Neural cell (in vitro differentiated cells): ENCODE results near the gene CIBAR2.

Source experiments
- CTCF ChIP-seq: fragments of 450-650 bp; IDR thresholded peaks from 2 replicates; pipeline ENCODE4 v1.5.1; 2014; ENCODE audit warnings: antibody characterized with exemption, mild to moderate bottlenecking, moderate library complexity; ENCODE audit not compliant: poor library complexity, severe bottlenecking
- EP300 ChIP-seq: fragments of 450-650 bp; conservative IDR thresholded peaks from 2 replicates; pipeline ENCODE4 v1.6.1; 2014; ENCODE audit warnings: antibody characterized with exemption, mild to moderate bottlenecking, moderate library complexity; ENCODE audit not compliant: poor library complexity, severe bottlenecking
- EZH2 ChIP-seq: fragments of 200-600, 300-800 bp; shearing (Covaris generic), sonication (generic); IDR thresholded peaks from 2 replicates; pipeline ENCODE4 v1.6.1; 2014; ENCODE audit warnings: antibody characterized with exemption, low read length, borderline replicate concordance, mild to moderate bottlenecking; ENCODE audit not compliant: insufficient read depth, poor library complexity, severe bottlenecking
- MXI1 ChIP-seq: fragments of 450-650 bp; conservative IDR thresholded peaks from 2 replicates; pipeline ENCODE4 v1.6.1; 2014; ENCODE audit warnings: antibody characterized with exemption, mild to moderate bottlenecking; ENCODE audit not compliant: poor library complexity, severe bottlenecking
- POLR2AphosphoS5 ChIP-seq: IDR thresholded peaks from 2 replicates; pipeline ENCODE4 v1.6.1; 2012
- REST ChIP-seq: IDR thresholded peaks from 2 replicates; pipeline ENCODE4 v1.6.1; 2012; ENCODE audit warnings: borderline replicate concordance
- TAF1 ChIP-seq: IDR thresholded peaks from 2 replicates; pipeline ENCODE4 v1.6.1; 2012; ENCODE audit warnings: low read depth

- TF ChIP-seq CTCF (no peak), EP300 (no peak), POLR2AphosphoS5 (no peak), REST (no peak), EZH2 (no peak), TAF1 (no peak), MXI1 (no peak)
These were observed 21.3 kb downstream of the CIBAR2 start for GRCh38 chr16:85090873-85091521.
